MM.1S (cell line): ENCODE results near the gene NFIX.
A peak's percentile ranks its signal among the peaks of the same experiment; 100 is the strongest.
"Not testable (repeated sequence)": the region's sequence is repeated elsewhere in the genome, so short reads cannot be mapped to it uniquely, and the experiment has no call there.

ENCODE experiments used
- DNase-seq: peaks from one replicate; pipeline ENCODE4 v3.0.0-alpha.2; 2015
- H2AFZ ChIP-seq: fragments of 300-600 bp; sonication (generic); 2 replicates; pipeline ENCODE4 v1.6.0; 2016; ENCODE audit warnings: antibody characterized with exemption, low read length
- H3F3A ChIP-seq: fragments of 300-600 bp; sonication (generic); 2 replicates; pipeline ENCODE4 v1.6.1; 2016; ENCODE audit warnings: mild to moderate bottlenecking, antibody characterized with exemption, low read length, moderate library complexity, mixed read lengths; ENCODE audit not compliant: insufficient read depth
- H3K27ac ChIP-seq: fragments of 300-600 bp; sonication (generic); 2 replicates; pipeline ENCODE4 v1.5.1; 2016; ENCODE audit warnings: mild to moderate bottlenecking, low read length
- H3K27me3 ChIP-seq: fragments of 300-600 bp; sonication (generic); replicated peaks from 2 replicates; pipeline ENCODE4 v1.6.0; 2016; ENCODE audit warnings: low read length; ENCODE audit not compliant: insufficient read depth
- H3K36me3 ChIP-seq: fragments of 300-600 bp; sonication (generic); replicated peaks from 2 replicates; pipeline ENCODE4 v1.6.1; 2016; ENCODE audit warnings: mild to moderate bottlenecking, low read length, mixed read lengths; ENCODE audit not compliant: insufficient read depth
- H3K4me1 ChIP-seq: fragments of 300-600 bp; sonication (generic); 2 replicates; pipeline ENCODE4 v1.6.1; 2016; ENCODE audit warnings: low read length, mixed read lengths
- H3K4me2 ChIP-seq: fragments of 300-600 bp; sonication (generic); 2 replicates; pipeline ENCODE4 v1.6.0; 2016; ENCODE audit warnings: low read depth, low read length
- H3K4me3 ChIP-seq: fragments of 300-600 bp; sonication (generic); 2 replicates; pipeline ENCODE4 v1.5.1; 2016; ENCODE audit warnings: low read length, mixed read lengths
- H3K79me2 ChIP-seq: fragments of 300-600 bp; sonication (generic); 2 replicates; pipeline ENCODE4 v1.6.1; 2016; ENCODE audit warnings: mixed run types, low read length, mixed read lengths
- H3K9ac ChIP-seq: fragments of 300-600 bp; sonication (generic); 2 replicates; pipeline ENCODE4 v1.6.1; 2016; ENCODE audit warnings: low read length, mixed read lengths
- H3K9me2 ChIP-seq: fragments of 300-600 bp; sonication (generic); replicated peaks from 2 replicates; pipeline ENCODE4 v1.6.1; 2016; ENCODE audit warnings: mild to moderate bottlenecking, low read length, mixed read lengths; ENCODE audit not compliant: insufficient read depth
- H3K9me3 ChIP-seq: fragments of 300-600 bp; sonication (generic); replicated peaks from 2 replicates; pipeline ENCODE4 v1.6.1; 2016; ENCODE audit warnings: mild to moderate bottlenecking, low read length, mixed read lengths; ENCODE audit not compliant: insufficient read depth
- H4K20me1 ChIP-seq: fragments of 300-600 bp; sonication (generic); 2 replicates; pipeline ENCODE4 v1.6.1; 2016; ENCODE audit warnings: mild to moderate bottlenecking, low read length, moderate library complexity, mixed read lengths; ENCODE audit not compliant: insufficient read depth
- EZH2 ChIP-seq: fragments of 300-600 bp; sonication (generic); optimal IDR thresholded peaks from 2 replicates; pipeline ENCODE3; 2017; ENCODE audit warnings: low read depth, mild to moderate bottlenecking, antibody characterized with exemption, low read length, mixed read lengths
- EZH2phosphoT487 ChIP-seq: fragments of 300-600 bp; sonication (generic); IDR thresholded peaks from 2 replicates; pipeline ENCODE4 v1.6.1; 2018; ENCODE audit warnings: antibody characterized with exemption, low read length
- TF ChIP-seq, protein P1 (sequence below): fragments of 300-600 bp; sonication (generic); IDR thresholded peaks from 2 replicates; pipeline ENCODE4 v1.5.1; 2016; ENCODE audit warnings: antibody characterized with exemption, low read length, mixed read lengths

Gene NFIX

DNA sequence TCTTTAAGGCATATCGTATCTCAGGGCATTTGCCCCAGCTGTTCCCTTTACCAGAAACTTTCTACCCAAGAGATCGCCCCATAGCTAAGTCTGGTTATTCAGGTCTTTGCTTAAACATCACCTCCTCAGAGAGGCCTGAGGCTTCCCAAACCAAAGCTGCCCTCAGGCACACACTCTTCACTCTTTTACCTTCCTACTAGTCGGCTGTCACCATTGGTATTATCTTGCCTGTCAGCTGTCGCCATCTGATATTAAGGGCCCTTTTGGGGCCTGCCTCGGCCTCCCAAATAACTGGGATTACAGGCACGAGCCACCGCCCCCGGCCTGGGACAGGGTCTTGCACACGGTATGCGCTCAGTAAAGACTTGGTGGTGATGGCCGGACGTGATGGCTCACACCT, 39.3 kb upstream of the NFIX start:
- DNase-seq, result no peak
- Histone ChIP-seq H3K27ac (peak overlapping the region; percentile 64; the same call in 1 of the 2 replicates), H3K27me3 (peaks cover 9% of the 10 kb centered on the region; the same call in 1 of the 2 replicates), H3K4me2 (peak overlapping the region; percentile 62), H4K20me1 (0 out of 2 replicates have a peak, but pooled peaks cover 6% of the 10 kb centered on the region), H3K4me3 (peak overlapping the region; percentile 96), H3F3A (peaks cover 37% of the 10 kb centered on the region), H3K9me3 (no peaks in the 10 kb centered on the region), H2AFZ (no peak overlapping the region), H3K4me1 (peaks cover 24% of the 10 kb centered on the region), H3K79me2 (peaks cover 54% of the 10 kb centered on the region), H3K36me3 (peaks cover 6% of the 10 kb centered on the region; the same call in 1 of the 2 replicates), H3K9me2 (no peaks in the 10 kb centered on the region), H3K9ac (peak overlapping the region; percentile 88; the same call in 1 of the 2 replicates)
- TF ChIP-seq, protein P1, sequence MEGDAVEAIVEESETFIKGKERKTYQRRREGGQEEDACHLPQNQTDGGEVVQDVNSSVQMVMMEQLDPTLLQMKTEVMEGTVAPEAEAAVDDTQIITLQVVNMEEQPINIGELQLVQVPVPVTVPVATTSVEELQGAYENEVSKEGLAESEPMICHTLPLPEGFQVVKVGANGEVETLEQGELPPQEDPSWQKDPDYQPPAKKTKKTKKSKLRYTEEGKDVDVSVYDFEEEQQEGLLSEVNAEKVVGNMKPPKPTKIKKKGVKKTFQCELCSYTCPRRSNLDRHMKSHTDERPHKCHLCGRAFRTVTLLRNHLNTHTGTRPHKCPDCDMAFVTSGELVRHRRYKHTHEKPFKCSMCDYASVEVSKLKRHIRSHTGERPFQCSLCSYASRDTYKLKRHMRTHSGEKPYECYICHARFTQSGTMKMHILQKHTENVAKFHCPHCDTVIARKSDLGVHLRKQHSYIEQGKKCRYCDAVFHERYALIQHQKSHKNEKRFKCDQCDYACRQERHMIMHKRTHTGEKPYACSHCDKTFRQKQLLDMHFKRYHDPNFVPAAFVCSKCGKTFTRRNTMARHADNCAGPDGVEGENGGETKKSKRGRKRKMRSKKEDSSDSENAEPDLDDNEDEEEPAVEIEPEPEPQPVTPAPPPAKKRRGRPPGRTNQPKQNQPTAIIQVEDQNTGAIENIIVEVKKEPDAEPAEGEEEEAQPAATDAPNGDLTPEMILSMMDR, result no peak
- TF ChIP-seq EZH2phosphoT487 (no peak), EZH2 (no peak)

DNA sequence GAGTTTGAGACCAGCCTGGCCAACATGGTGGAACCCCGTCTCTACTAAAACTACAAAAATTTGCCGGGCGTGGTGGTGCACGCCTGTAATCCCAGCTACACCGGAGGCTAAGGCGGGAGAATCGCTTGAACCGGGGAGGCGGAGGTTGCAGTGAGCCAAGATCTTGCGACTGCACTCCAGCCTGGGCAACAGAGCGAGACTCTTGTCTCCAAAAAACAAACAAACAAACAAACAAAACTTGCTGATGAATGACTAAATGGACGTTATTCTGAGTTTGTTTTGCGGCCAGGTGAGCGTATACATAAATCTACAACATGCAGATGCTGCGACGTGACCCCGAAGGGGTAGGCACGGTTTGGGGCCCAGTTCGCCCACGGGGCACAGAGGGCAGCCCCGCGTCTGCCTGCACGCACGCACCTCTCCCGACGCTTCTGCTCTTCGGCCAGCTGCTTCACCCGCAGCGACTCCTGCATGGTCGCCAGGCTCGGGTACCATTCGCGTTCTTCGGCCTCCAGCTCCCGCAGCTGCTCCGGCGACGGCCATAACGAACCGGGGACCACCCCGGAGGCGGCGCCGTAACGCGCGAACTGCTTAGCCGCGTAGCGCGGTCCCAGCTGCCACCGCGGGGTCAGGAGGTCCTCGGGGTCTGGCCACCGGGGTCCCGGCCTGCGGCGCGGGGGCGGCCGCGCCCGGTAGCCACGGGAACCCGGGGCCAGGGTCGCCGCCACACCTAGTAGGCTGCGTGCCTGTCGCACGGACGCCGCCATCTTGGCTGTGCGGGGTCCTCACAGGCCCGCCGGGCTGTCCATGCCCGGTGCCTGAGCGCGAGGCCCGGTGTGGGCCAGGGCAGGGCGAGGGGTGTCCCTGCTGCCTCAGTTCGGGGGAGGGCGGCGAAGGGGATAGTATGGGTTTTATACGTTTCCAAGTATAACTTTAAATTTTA, 38.6 kb upstream of the NFIX start, which contains the start of gene GADD45GIP1:
GADD45GIP1 (minus strand) TSS at position 778 of the 943 bp plus-strand sequence; CDS start at position 767, 11 bp downstream.
- peak within 1 kb of the TSS; percentile 88 for H3K9ac ChIP-seq
- peaks cover 51% of the 10 kb centered on the region for H3K79me2 ChIP-seq
- peaks cover 13% of the 10 kb centered on the region; the same call in 1 of the 2 replicates for H3K27me3 ChIP-seq
- H3K9me2 ChIP-seq, result no peaks in the 10 kb centered on the region
- peak; percentile 86 for DNase-seq
- H3K4me1 ChIP-seq, result peaks cover 24% of the 10 kb centered on the region
- H3K27ac ChIP-seq, result peak within 1 kb of the TSS; percentile 64
- TF ChIP-seq, protein P1, result no peak
- no peak for TF ChIP-seq EZH2
- no peak for TF ChIP-seq EZH2phosphoT487
- H2AFZ ChIP-seq, result peak within 1 kb of the TSS; percentile 51
- no peaks in the 10 kb centered on the region for H3K9me3 ChIP-seq
- peak within 1 kb of the TSS; percentile 96 for H3K4me3 ChIP-seq
- peaks cover 6% of the 10 kb centered on the region; the same call in 1 of the 2 replicates for H3K36me3 ChIP-seq
- H3F3A ChIP-seq, result peaks cover 37% of the 10 kb centered on the region
- H3K4me2 ChIP-seq, result peak within 1 kb of the TSS; percentile 62
- H4K20me1 ChIP-seq, result 0 out of 2 replicates have a peak, but pooled peaks cover 6% of the 10 kb centered on the region

DNA sequence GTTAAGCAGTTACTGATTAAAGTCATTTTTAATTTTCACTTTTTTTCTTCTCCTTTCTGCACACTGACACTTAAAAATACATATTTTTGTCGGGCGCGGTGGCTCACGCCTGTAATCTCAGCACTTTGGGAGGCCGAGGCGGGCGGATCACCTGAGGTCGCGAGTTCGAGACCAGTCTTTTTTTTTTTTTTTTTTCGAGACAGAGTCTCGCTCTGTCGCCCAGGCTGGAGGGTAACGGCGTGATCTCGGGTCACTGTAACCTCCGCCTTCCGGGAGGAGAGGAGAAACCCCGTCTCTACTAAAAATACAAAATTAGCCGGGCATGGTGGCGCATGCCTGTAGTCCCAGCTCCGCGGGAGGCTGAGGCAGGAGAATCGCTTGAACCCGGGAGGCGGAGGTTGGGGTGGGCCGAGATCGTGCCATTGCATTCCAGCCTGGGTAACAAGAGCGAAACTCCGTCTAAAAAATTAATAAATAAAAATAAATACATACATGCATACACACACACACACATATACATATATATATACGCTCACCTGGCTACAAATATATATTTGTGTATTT, 37.8 kb upstream of the NFIX start:
- peaks cover 37% of the 10 kb centered on the region for H3F3A ChIP-seq
- H3K9ac ChIP-seq, result peak overlapping the region; percentile 88; the same call in 1 of the 2 replicates
- H3K27ac ChIP-seq, result peak overlapping the region; percentile 64; the same call in 1 of the 2 replicates
- not testable (repeated sequence) for H3K9me3 ChIP-seq, DNase-seq, H4K20me1 ChIP-seq, H3K36me3 ChIP-seq, H3K9me2 ChIP-seq
- peaks cover 48% of the 10 kb centered on the region for H3K79me2 ChIP-seq
- peaks cover 17% of the 10 kb centered on the region; the same call in 1 of the 2 replicates for H3K27me3 ChIP-seq
- peak overlapping the region; percentile 62; the same call in 1 of the 2 replicates for H3K4me2 ChIP-seq
- H3K4me3 ChIP-seq, result peak overlapping the region; percentile 96
- H3K4me1 ChIP-seq, result peaks cover 24% of the 10 kb centered on the region
- peak overlapping the region; percentile 51 for H2AFZ ChIP-seq
